Measurements from ENCODE around the gene LGI1.

Gene LGI1

DNA sequence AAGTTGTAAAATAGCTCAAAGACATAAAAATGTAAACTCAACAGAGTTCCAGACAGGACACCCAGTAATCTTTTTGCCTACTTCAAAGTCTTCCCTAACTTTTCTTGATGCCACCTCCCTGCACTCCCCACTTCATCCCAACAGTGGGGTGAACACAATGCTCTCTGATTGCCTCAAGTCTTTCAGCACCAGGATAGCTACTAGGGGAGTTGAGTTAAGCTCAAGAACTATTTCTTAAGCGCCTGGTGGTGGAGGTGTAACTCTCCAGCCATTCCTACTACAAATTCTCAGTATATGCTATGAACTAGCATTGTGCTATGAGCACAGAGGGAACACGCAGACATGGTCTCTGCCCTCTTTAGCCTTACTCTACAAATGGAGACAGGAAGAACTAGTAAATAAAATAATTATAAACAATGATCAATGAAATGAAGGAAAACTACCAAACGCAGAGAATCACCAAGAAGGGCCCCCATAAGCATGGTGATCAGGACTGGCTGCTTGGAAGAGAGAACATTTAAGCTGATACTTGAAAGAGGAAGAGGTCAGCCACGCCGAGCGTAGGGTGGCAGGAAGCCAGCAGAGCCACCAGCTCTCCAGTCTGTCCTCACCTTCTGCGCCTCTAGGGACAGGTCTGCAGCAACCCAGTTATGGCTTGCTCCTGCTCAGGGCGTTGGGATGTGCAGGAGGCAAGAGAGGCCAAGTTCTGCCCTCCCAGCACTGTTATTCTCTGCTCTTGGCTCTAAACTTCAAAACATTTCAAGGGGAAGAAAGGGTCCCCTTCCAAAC, 38.6 kb upstream of the LGI1 start:
- Histone ChIP-seq H3K9me2 (ENCODE audit: low read depth, low read length) (no peaks in the 10 kb centered on the region), H3K4me1 (ENCODE audit: insufficient read depth, low read length, severe bottlenecking) (no peaks in the 10 kb centered on the region), H2AFZ (ENCODE audit: low read length) (no peak overlapping the region), H3K36me3 (ENCODE audit: insufficient read depth, low read length) (no peaks in the 10 kb centered on the region), H3K4me3 (ENCODE audit: low read depth, low read length, poor library complexity, severe bottlenecking) (no peak overlapping the region), H3K9me3 (ENCODE audit: low read length) (no peaks in the 10 kb centered on the region), H4K20me1 (ENCODE audit: insufficient read depth, low read length) (no peaks in the 10 kb centered on the region), H3K27ac (ENCODE audit: low read depth, low read length, poor library complexity, severe bottlenecking) (no peak overlapping the region), H3K4me2 (ENCODE audit: low read length) (no peak overlapping the region), H3F3A (ENCODE audit: insufficient read depth, low read length) (no peaks in the 10 kb centered on the region), H3K9ac (ENCODE audit: low read length) (no peak overlapping the region), H3K27me3 (ENCODE audit: insufficient read depth, low read length) (no peaks in the 10 kb centered on the region), H3K79me2 (ENCODE audit: insufficient read depth, low read length) (no peaks in the 10 kb centered on the region)
- TF ChIP-seq, protein P1, sequence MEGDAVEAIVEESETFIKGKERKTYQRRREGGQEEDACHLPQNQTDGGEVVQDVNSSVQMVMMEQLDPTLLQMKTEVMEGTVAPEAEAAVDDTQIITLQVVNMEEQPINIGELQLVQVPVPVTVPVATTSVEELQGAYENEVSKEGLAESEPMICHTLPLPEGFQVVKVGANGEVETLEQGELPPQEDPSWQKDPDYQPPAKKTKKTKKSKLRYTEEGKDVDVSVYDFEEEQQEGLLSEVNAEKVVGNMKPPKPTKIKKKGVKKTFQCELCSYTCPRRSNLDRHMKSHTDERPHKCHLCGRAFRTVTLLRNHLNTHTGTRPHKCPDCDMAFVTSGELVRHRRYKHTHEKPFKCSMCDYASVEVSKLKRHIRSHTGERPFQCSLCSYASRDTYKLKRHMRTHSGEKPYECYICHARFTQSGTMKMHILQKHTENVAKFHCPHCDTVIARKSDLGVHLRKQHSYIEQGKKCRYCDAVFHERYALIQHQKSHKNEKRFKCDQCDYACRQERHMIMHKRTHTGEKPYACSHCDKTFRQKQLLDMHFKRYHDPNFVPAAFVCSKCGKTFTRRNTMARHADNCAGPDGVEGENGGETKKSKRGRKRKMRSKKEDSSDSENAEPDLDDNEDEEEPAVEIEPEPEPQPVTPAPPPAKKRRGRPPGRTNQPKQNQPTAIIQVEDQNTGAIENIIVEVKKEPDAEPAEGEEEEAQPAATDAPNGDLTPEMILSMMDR (IDR thresholded peaks at IDR 0.05; ENCODE audit: low read length) = no peak
- TF ChIP-seq EZH2 (IDR thresholded peaks at IDR 0.05; ENCODE audit: borderline replicate concordance, low read length) = no peak

DNA sequence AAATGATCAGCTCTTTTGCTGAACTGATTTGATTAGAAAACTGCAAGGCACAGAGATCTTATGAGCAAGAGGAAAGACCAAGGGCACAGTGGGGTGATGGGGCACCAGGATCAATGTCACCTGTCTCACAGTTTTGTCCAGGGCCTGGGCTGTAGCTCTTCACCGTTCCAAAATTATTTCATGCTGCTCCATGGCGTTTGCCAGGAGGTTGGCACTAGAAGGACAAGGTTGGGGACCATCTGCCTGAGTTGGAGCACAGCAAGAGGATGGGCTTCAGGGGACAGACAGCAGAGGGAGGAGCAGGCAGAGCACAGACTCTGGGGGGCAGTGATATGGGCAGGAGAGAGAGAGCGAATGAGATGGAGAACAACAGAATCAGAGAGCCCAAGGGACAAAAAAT, 37.8 kb upstream of the LGI1 start:
- Histone ChIP-seq H3K27me3 (ENCODE audit: insufficient read depth, low read length) (no peaks in the 10 kb centered on the region), H3K9me3 (ENCODE audit: low read length) (no peaks in the 10 kb centered on the region), H3F3A (ENCODE audit: insufficient read depth, low read length) (no peaks in the 10 kb centered on the region), H3K36me3 (ENCODE audit: insufficient read depth, low read length) (no peaks in the 10 kb centered on the region), H3K79me2 (ENCODE audit: insufficient read depth, low read length) (no peaks in the 10 kb centered on the region), H4K20me1 (ENCODE audit: insufficient read depth, low read length) (no peaks in the 10 kb centered on the region), H2AFZ (ENCODE audit: low read length) (no peak overlapping the region), H3K4me2 (ENCODE audit: low read length) (no peak overlapping the region), H3K27ac (ENCODE audit: low read depth, low read length, poor library complexity, severe bottlenecking) (no peak overlapping the region), H3K9ac (ENCODE audit: low read length) (no peak overlapping the region), H3K4me1 (ENCODE audit: insufficient read depth, low read length, severe bottlenecking) (no peaks in the 10 kb centered on the region), H3K4me3 (ENCODE audit: low read depth, low read length, poor library complexity, severe bottlenecking) (no peak overlapping the region), H3K9me2 (ENCODE audit: low read depth, low read length) (no peaks in the 10 kb centered on the region)
- TF ChIP-seq, protein P1 (IDR thresholded peaks at IDR 0.05; ENCODE audit: low read length) = no peak
- TF ChIP-seq EZH2 (IDR thresholded peaks at IDR 0.05; ENCODE audit: borderline replicate concordance, low read length) = no peak

DNA sequence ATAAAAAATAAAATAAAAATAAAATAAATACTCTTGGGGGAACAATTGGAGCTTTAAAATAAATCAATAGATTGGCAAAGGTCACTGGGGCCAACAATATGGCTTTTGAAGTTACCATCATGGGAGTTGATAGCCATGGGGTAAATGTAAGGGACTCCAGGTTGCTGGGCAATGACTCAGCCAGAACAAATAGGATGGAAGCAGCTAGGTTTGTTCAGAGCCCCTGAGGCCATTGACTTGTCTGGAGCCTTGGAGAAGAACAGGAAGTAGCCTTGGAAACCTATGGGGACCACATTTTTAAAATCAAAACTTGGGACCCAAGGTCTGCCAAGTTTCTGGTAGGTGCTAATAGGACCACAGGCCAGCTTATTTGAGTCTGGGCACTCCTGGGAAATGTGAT, 35.2 kb upstream of the LGI1 start:
- H3K27me3 ChIP-seq (ENCODE audit: insufficient read depth, low read length) = no peaks in the 10 kb centered on the region
- H2AFZ ChIP-seq (ENCODE audit: low read length) = no peak overlapping the region
- no peak for TF ChIP-seq EZH2 (IDR thresholded peaks at IDR 0.05; ENCODE audit: borderline replicate concordance, low read length)
- TF ChIP-seq, protein P1 (IDR thresholded peaks at IDR 0.05; ENCODE audit: low read length) = no peak
- no peak overlapping the region for H3K4me3 ChIP-seq (ENCODE audit: low read depth, low read length, poor library complexity, severe bottlenecking)
- no peaks in the 10 kb centered on the region for H3K9me3 ChIP-seq (ENCODE audit: low read length)
- H3F3A ChIP-seq (ENCODE audit: insufficient read depth, low read length) = no peaks in the 10 kb centered on the region
- H3K9me2 ChIP-seq (ENCODE audit: low read depth, low read length) = no peaks in the 10 kb centered on the region
- no peaks in the 10 kb centered on the region for H3K4me1 ChIP-seq (ENCODE audit: insufficient read depth, low read length, severe bottlenecking)
- H3K9ac ChIP-seq (ENCODE audit: low read length) = no peak overlapping the region
- no peaks in the 10 kb centered on the region for H3K79me2 ChIP-seq (ENCODE audit: insufficient read depth, low read length)
- no peaks in the 10 kb centered on the region for H4K20me1 ChIP-seq (ENCODE audit: insufficient read depth, low read length)
- H3K36me3 ChIP-seq (ENCODE audit: insufficient read depth, low read length) = no peaks in the 10 kb centered on the region
- H3K27ac ChIP-seq (ENCODE audit: low read depth, low read length, poor library complexity, severe bottlenecking) = no peak overlapping the region
- H3K4me2 ChIP-seq (ENCODE audit: low read length) = no peak overlapping the region
